Brain microvascular endothelial cell (primary cell): ENCODE results near the gene GRM7.

Source experiments
- DNase-seq: peaks from one replicate; pipeline ENCODE4 v3.0.0-alpha.2; 2020
- H3K27ac ChIP-seq: fragments of 250-450 bp; sonication (Bioruptor Pico); 2 replicates; pipeline ENCODE4 v1.5.1; 2020; ENCODE audit warnings: mild to moderate bottlenecking, moderate library complexity
- H3K27me3 ChIP-seq: fragments of 250-450 bp; sonication (Bioruptor Pico); replicated peaks from 2 replicates; pipeline ENCODE4 v1.5.1; 2020; ENCODE audit warnings: mild to moderate bottlenecking
- H3K36me3 ChIP-seq: fragments of 250-450 bp; sonication (Bioruptor Pico); replicated peaks from 2 replicates; pipeline ENCODE4 v1.5.1; 2020; ENCODE audit warnings: mild to moderate bottlenecking
- H3K4me3 ChIP-seq: 2 replicates; pipeline ENCODE4 v1.5.1; 2011; ENCODE audit warnings: low read depth, mild to moderate bottlenecking, control low read depth, low read length, moderate library complexity
- in situ Hi-C: cut with HindIII; loops from 2 replicates; pipeline ENCODE4 v1.10.0; 2017; ENCODE audit warnings: low sequenced_read_pairs, low pct_ligation_motif_present
- TF ChIP-seq, protein P1 (sequence below): IDR thresholded peaks from 2 replicates; pipeline ENCODE4 v1.5.1; 2011; ENCODE audit warnings: low read depth, mild to moderate bottlenecking, moderate library complexity, low read length, control low read depth, inconsistent platforms; ENCODE audit errors: missing control alignments

GRM7 gene

DNA sequence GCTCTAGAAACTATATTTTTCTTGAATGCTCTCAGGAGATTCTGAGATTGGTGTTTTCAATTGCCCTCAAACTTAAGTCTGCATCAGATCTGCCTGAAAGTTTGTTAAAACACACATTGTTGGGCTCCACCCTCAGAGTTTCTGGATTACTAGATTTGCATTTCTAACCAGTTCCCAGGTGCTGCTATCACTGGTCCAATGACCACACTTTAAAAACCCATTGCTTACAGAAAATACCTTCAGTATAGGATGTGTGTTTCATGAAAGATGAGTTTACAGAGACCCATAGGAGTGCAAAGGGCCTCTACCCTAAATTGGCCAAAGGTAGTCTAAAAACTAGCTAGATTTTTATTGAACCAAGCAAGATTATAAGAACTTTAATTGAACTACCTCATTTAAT lies 17.8 kb downstream of the GRM7 start:
- no peak for DNase-seq
- H3K36me3 ChIP-seq = no peaks in the 10 kb centered on the region
- TF ChIP-seq, protein P1, sequence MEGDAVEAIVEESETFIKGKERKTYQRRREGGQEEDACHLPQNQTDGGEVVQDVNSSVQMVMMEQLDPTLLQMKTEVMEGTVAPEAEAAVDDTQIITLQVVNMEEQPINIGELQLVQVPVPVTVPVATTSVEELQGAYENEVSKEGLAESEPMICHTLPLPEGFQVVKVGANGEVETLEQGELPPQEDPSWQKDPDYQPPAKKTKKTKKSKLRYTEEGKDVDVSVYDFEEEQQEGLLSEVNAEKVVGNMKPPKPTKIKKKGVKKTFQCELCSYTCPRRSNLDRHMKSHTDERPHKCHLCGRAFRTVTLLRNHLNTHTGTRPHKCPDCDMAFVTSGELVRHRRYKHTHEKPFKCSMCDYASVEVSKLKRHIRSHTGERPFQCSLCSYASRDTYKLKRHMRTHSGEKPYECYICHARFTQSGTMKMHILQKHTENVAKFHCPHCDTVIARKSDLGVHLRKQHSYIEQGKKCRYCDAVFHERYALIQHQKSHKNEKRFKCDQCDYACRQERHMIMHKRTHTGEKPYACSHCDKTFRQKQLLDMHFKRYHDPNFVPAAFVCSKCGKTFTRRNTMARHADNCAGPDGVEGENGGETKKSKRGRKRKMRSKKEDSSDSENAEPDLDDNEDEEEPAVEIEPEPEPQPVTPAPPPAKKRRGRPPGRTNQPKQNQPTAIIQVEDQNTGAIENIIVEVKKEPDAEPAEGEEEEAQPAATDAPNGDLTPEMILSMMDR = no peak
- in situ Hi-C loops = no loop called here
- no peaks in the 10 kb centered on the region for H3K27me3 ChIP-seq
- H3K27ac ChIP-seq = no peak overlapping the region
- no peak overlapping the region for H3K4me3 ChIP-seq

DNA sequence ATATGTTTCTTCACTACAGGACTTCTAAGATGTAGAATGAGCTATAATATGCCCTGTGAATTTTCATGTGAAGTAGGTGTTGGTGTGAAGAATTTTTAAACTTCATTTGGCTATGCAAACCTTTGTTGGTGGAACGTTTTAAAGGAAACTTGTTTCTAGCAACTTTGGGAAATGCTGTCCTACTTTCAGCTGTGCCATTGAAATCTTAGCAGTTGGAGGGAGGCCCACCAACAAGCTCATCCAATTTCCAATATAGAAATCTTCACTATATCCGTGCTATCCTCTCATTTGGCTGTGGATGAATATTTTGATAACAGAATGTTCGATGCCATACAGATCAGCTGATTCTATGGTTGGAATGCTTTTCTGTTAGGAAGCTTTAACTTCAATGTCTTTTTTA lies 51.3 kb downstream of the GRM7 start:
- TF ChIP-seq, protein P1 = no peak
- H3K27me3 ChIP-seq = no peaks in the 10 kb centered on the region
- no peaks in the 10 kb centered on the region for H3K36me3 ChIP-seq
- in situ Hi-C loops = no loop called here
- DNase-seq = no peak
- H3K27ac ChIP-seq = no peak overlapping the region
- H3K4me3 ChIP-seq = no peak overlapping the region

DNA sequence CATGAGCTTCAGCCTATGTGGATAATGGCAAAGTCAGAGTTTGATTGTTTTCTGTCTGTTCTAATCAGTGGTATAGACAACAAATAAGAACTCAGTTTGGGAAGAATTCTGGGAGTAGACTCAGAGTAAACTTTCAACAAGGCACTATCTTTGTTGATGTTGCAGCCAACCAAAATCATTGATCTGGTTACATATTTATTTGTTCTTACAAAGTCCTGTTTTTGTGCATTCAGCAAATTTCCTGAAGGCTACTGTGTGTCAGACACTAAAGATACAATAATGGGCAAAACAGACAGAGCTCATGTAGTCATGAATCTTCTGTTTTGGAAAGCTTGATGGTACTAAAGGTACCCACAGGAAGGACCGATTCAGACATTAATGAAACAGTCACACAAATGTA lies 55.0 kb downstream of the GRM7 start:
- no peaks in the 10 kb centered on the region for H3K27me3 ChIP-seq
- H3K4me3 ChIP-seq = no peak overlapping the region
- TF ChIP-seq, protein P1 = no peak
- in situ Hi-C loops = no loop called here
- DNase-seq = no peak
- no peak overlapping the region for H3K27ac ChIP-seq
- no peaks in the 10 kb centered on the region for H3K36me3 ChIP-seq

DNA sequence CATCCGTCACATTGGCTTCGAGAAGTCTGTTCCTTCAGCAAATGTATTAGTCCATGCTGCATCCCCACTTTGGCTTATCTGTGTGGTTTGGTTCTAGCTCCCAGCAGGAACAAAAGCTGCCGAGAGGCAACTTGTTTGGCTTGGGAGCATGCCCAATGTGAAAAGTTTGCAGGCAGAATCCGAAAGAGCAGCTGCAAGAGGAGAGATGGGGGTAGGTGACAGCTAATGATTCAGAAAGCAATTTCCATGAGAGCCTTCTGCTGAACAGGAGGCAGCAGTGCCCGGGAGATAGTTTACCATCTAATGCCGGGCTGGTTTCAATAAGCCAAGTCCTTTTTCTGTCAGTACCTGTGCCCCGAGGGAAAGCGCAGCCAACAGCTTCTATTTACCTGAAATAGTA lies 60.2 kb downstream of the GRM7 start:
- DNase-seq = no peak
- TF ChIP-seq, protein P1 = no peak
- H3K27me3 ChIP-seq = no peaks in the 10 kb centered on the region
- no peaks in the 10 kb centered on the region for H3K36me3 ChIP-seq
- H3K27ac ChIP-seq = no peak overlapping the region
- in situ Hi-C loops = no loop called here
- H3K4me3 ChIP-seq = no peak overlapping the region

DNA sequence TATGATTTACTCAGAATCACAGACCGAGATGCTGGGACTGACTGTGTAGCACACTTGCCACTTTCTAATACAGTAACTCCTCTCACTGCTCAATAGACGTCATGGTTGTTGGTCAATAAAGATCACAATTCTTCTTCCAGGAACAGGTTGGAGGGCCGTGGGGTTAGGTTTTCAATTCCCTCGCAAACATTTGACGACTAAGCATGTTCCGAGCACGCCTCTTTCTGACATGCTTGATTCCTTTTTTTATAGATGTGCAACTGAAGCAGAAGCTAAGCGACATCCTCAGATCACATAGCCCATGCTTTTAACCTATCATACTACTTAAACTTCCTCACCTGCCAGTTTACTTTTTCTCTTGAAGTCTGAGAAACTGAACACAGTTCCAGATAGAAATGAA lies 61.0 kb downstream of the GRM7 start:
- in situ Hi-C loops = no loop called here
- Histone ChIP-seq H3K36me3 (no peaks in the 10 kb centered on the region), H3K27me3 (no peaks in the 10 kb centered on the region), H3K4me3 (no peak overlapping the region), H3K27ac (no peak overlapping the region)
- DNase-seq = no peak
- TF ChIP-seq, protein P1 = no peak

- Histone ChIP-seq H3K27me3 (no peaks in the 10 kb centered on the region), H3K4me3 (no peak overlapping the region), H3K36me3 (no peaks in the 10 kb centered on the region), H3K27ac (no peak overlapping the region)
- DNase-seq = no peak
- in situ Hi-C loops = no loop called here
- TF ChIP-seq, protein P1 = no peak
These were observed 67.1 kb downstream of the GRM7 start for GRCh38 chr3:6928064-6928463.
